Esophagus muscularis mucosa (tissue), 4 donors: ENCODE data around the gene IGFL4. TPM values are rescaled to one million over a fixed set of nuclear protein-coding genes. Genes with fewer than 3 reads are reported as not detected.

Experiments
- DNase-seq: peaks from one replicate; pipeline ENCODE4 v3.0.0-alpha.2; 2017; ENCODE audit errors: extremely low spot score
- H3K27ac ChIP-seq, 4 donors: fragments of 200-600 bp; sonication (generic); replicated peaks in 1 of 4; 1 replicate in 3 of 4; 2 replicates in 1 of 4; pipeline ENCODE4 v1.5.1; 2016 to 2019; ENCODE audit warnings: mild to moderate bottlenecking in 1 of 4
- H3K27me3 ChIP-seq, 4 donors: fragments of 200-600 bp; sonication (generic); one replicate each; pipeline versions ENCODE4 v1.5.1 to v1.6.0; 2016 to 2019
- H3K36me3 ChIP-seq, 4 donors: fragments of 200-600 bp; sonication (generic); one replicate each; pipeline ENCODE4 v1.5.1; 2016 to 2019
- H3K4me1 ChIP-seq, 4 donors: fragments of 200-600 bp; sonication (generic); one replicate each; pipeline ENCODE4 v1.5.1; 2016 to 2019
- H3K4me3 ChIP-seq, 4 donors: fragments of 200-600 bp; sonication (generic); 1 replicate in 2 of 4; 2 replicates in 2 of 4; pipeline ENCODE4 v1.5.1; 2016 to 2019; ENCODE audit warnings: mild to moderate bottlenecking in 4 of 4, moderate library complexity in 1 of 4
- H3K9me3 ChIP-seq, 4 donors: fragments of 200-600 bp; sonication (generic); 1 replicate in 3 of 4; 2 replicates in 1 of 4; pipeline ENCODE4 v1.5.1; 2016 to 2019
- CTCF ChIP-seq, 3 experiments: fragments of 200-600 bp in 2 of 3; fragments of 450-650 bp in 1 of 3; sonication (generic) in 2 of 3; IDR thresholded peaks; one replicate each; pipeline ENCODE4 v1.5.1; 2017 to 2019; ENCODE audit warnings: antibody characterized with exemption in 3 of 3, mild to moderate bottlenecking in 2 of 3, moderate library complexity in 1 of 3
- EP300 ChIP-seq: sonication (generic); formaldehyde crosslinking; IDR thresholded peaks from one replicate; pipeline ENCODE4 v1.6.1; 2017; ENCODE audit warnings: antibody characterized with exemption
- POLR2A ChIP-seq: fragments of 450-650 bp; IDR thresholded peaks from one replicate; pipeline ENCODE4 v1.6.1; 2017; ENCODE audit warnings: antibody characterized with exemption, moderate library complexity, mild to moderate bottlenecking, low read depth
- POLR2AphosphoS5 ChIP-seq, 2 donors: sonication (generic); formaldehyde crosslinking; IDR thresholded peaks; one replicate each; pipeline ENCODE4 v1.6.1; 2017; ENCODE audit warnings: antibody characterized with exemption in 2 of 2
- WGBS: methylation state at CpG from one replicate; pipeline ENCODE4 v1.1.5; 2018; 5-methylcytosine and 5-hydroxymethylcytosine counted together
- intact Hi-C: fragments of 100-400 bp; cut with DNase I; formaldehyde crosslinking; loops from one replicate; pipeline ENCODE4 v1.15.1; 2023
- total RNA-seq, 4 donors: library from RNA; depleted of rRNA; stranded (reverse); fragments of >200 nt; gene quantifications; one replicate each; pipeline versions ENCODE4 v1.1.0 to v1.2.1, GENCODE V29; 2016

Gene IGFL4
- total RNA-seq, 4 donors from 2014 or later = not detected

- intact Hi-C loops = loop anchor here (10.0 kb wide), 1 partner anchor 152 kb away; the partner anchor contains the start of genes FOXA3 and SYMPK
- H3K4me3 ChIP-seq = peak overlapping the region; percentile 67 to 78 (median 70)
Observed at GRCh38 chr19:46017095-46017429, 23.7 kb downstream of the IGFL4 start.

GRCh38 chr19:46016426-46017094, 24.2 kb downstream of the IGFL4 start:
- Histone ChIP-seq H3K4me3 (peak overlapping the region; percentile 67 to 78 (median 70)), H3K9me3 (no peaks in the 10 kb centered on the region), H3K4me1 (peaks cover 18 to 29% (median 28%) of the 10 kb centered on the region in 4 donors), H3K36me3 (peaks cover 0 to 16% (median 6%) of the 10 kb centered on the region in 4 donors), H3K27ac (peak overlapping the region in 2 of 4 donors; percentile 26 to 46), H3K27me3 (peaks cover 0 to 50% (median 32%) of the 10 kb centered on the region in 4 donors)
- peak; percentile 13 to 48 for TF ChIP-seq POLR2AphosphoS5 (IDR thresholded peaks at IDR 0.05)
- TF ChIP-seq EP300 = no peak
- no peak for TF ChIP-seq POLR2A
- TF ChIP-seq CTCF (IDR thresholded peaks at IDR 0.05) = peak; percentile 68 to 93 (median 84)
- no peak for DNase-seq
- WGBS = under 1% methylated on average over 37 of the region's 48 CpGs
- intact Hi-C loops = loop anchor here (10.0 kb wide), 1 partner anchor 152 kb away; the partner anchor contains the start of genes FOXA3 and SYMPK

More at GRCh38 chr19:46017095-46017429, 23.7 kb downstream of the IGFL4 start:
- Histone ChIP-seq H3K36me3 (peaks cover 0 to 16% (median 4%) of the 10 kb centered on the region in 4 donors), H3K27ac (no peak overlapping the region), H3K4me1 (peaks cover 18 to 29% (median 28%) of the 10 kb centered on the region in 4 donors), H3K9me3 (no peaks in the 10 kb centered on the region), H3K27me3 (peaks cover 0 to 50% (median 32%) of the 10 kb centered on the region in 4 donors)
- no peak for DNase-seq
- TF ChIP-seq EP300 (no peak), POLR2AphosphoS5 (IDR thresholded peaks at IDR 0.05) (no peak), CTCF (IDR thresholded peaks at IDR 0.05) (no peak), POLR2A (no peak)
- WGBS = 38% methylated on average over 6 of the region's 7 CpGs

- DNase-seq = no peak
- WGBS = 6% methylated on average over 38 of the region's 63 CpGs
- H3K27me3 ChIP-seq = peaks cover 0 to 50% (median 32%) of the 10 kb centered on the region in 4 donors
- peaks cover 18 to 29% (median 28%) of the 10 kb centered on the region in 4 donors for H3K4me1 ChIP-seq
- H3K9me3 ChIP-seq = no peaks in the 10 kb centered on the region
- peak overlapping the region in 1 of 4 donors; percentile 26 for H3K27ac ChIP-seq
- intact Hi-C loops = loop anchor here (10.0 kb wide), 1 partner anchor 151 kb away; the partner anchor contains the start of genes FOXA3 and SYMPK
- peaks cover 0 to 16% (median 7%) of the 10 kb centered on the region in 4 donors for H3K36me3 ChIP-seq
- H3K4me3 ChIP-seq = peak overlapping the region; percentile 67 to 78 (median 70)
- TF ChIP-seq POLR2AphosphoS5 (IDR thresholded peaks at IDR 0.05) (no peak), CTCF (IDR thresholded peaks at IDR 0.05) (no peak), POLR2A (no peak), EP300 (no peak)
Observed at GRCh38 chr19:46015687-46016425, 24.9 kb downstream of the IGFL4 start.

- Histone ChIP-seq H3K4me1 (peaks cover 18 to 30% (median 28%) of the 10 kb centered on the region in 4 donors), H3K9me3 (no peaks in the 10 kb centered on the region), H3K36me3 (peaks cover 0 to 18% (median 7%) of the 10 kb centered on the region in 4 donors), H3K27ac (no peak overlapping the region), H3K4me3 (peak overlapping the region; percentile 67 to 78 (median 70)), H3K27me3 (peaks cover 0 to 55% (median 32%) of the 10 kb centered on the region in 4 donors)
- TF ChIP-seq EP300 (no peak), POLR2AphosphoS5 (IDR thresholded peaks at IDR 0.05) (no peak), POLR2A (no peak), CTCF (IDR thresholded peaks at IDR 0.05) (no peak)
- no peak for DNase-seq
- intact Hi-C loops = loop anchor here (10.0 kb wide), 1 partner anchor 150 kb away; the partner anchor contains the start of genes FOXA3 and SYMPK
- WGBS = 13% methylated on average over 21 of the region's 74 CpGs
Observed at GRCh38 chr19:46014941-46015686, 25.7 kb downstream of the IGFL4 start.
